WTC11 (cell line): Measurements from ENCODE around the gene DGUOK. TPM values are rescaled to one million over a fixed set of nuclear protein-coding genes. Genes with fewer than 3 reads are reported as not detected.

Source experiments
- ATAC-seq: fragments of 200-7000 bp; cut with Tn5 transposase; 2 replicates; pipeline ENCODE4 v1.10.0; 2021; ENCODE audit warnings: mild to moderate bottlenecking, moderate library complexity
- Bru-seq: library from RNA; stranded (reverse); fragments of 400-500 nt; gene quantifications from one replicate; lab custom pipeline; 2021; lab: Mats Ljungman, UMichigan
- CTCF ChIA-PET: fragments of 300-600 bp; sonication (Branson Sonifier 250); formaldehyde crosslinking; loops from one replicate; lab custom pipeline; 2021; ENCODE audit warnings: antibody characterized with exemption; lab: Charles Lee
- POLR2A ChIA-PET: fragments of 350-600 bp; sonication (Branson Sonifier 250); formaldehyde crosslinking; loops from one replicate; lab custom pipeline; 2021; ENCODE audit warnings: antibody characterized with exemption; lab: Charles Lee
- DNase-seq: peaks from one replicate; pipeline ENCODE4 v3.0.0; 2021; ENCODE audit warnings: low spot score
- H3K27ac Mint-ChIP-seq: 2 replicates; pipeline ENCODE4 v1.8.0; 2021; ENCODE audit warnings: mixed read lengths
- H3K27me3 Mint-ChIP-seq: 2 replicates; pipeline ENCODE4 v1.8.0; 2021; ENCODE audit warnings: low read depth, mild to moderate bottlenecking, moderate library complexity, mixed read lengths
- H3K36me3 Mint-ChIP-seq: 2 replicates; pipeline ENCODE4 v1.8.0; 2021; ENCODE audit warnings: mixed read lengths
- H3K4me1 Mint-ChIP-seq: 2 replicates; pipeline ENCODE4 v1.8.0; 2022; ENCODE audit warnings: mixed read lengths
- H3K4me3 Mint-ChIP-seq: 2 replicates; pipeline ENCODE4 v1.8.0; 2021; ENCODE audit warnings: mild to moderate bottlenecking, moderate library complexity, mixed read lengths
- H3K9me3 Mint-ChIP-seq: 2 replicates; pipeline ENCODE4 v1.8.0; 2021; ENCODE audit warnings: mixed read lengths
- FOXK1 ChIP-seq: sonication (generic); formaldehyde crosslinking; IDR thresholded peaks from 2 replicates; pipeline ENCODE4 v1.8.0; 2022; ENCODE audit warnings: mild to moderate bottlenecking, moderate library complexity, missing genetic modification reagents
- GRHL2 ChIP-seq: fragments of 250-450 bp; sonication (Bioruptor Pico); IDR thresholded peaks from 2 replicates; pipeline ENCODE4 v1.8.0; 2022; ENCODE audit warnings: mild to moderate bottlenecking, moderate library complexity; ENCODE audit not compliant: insufficient replicate concordance, severe bottlenecking
- JUN ChIP-seq: sonication (generic); formaldehyde crosslinking; IDR thresholded peaks from 2 replicates; pipeline ENCODE4 v1.8.0; 2023; ENCODE audit warnings: mild to moderate bottlenecking, missing genetic modification reagents
- RORB ChIP-seq: fragments of 250-450 bp; sonication (Bioruptor Pico); IDR thresholded peaks from 2 replicates; pipeline ENCODE4 v1.9.0; 2021; ENCODE audit warnings: mild to moderate bottlenecking
- TP53 ChIP-seq: sonication (generic); formaldehyde crosslinking; IDR thresholded peaks from 2 replicates; pipeline ENCODE4 v1.8.1; 2023; ENCODE audit warnings: mild to moderate bottlenecking, missing genetic modification reagents
- ZBTB21 ChIP-seq: sonication (generic); formaldehyde crosslinking; IDR thresholded peaks from 2 replicates; pipeline ENCODE4 v1.8.1; 2023; ENCODE audit warnings: mild to moderate bottlenecking, missing genetic modification reagents, borderline replicate concordance
- ZNF219 ChIP-seq: sonication (generic); formaldehyde crosslinking; IDR thresholded peaks from 2 replicates; pipeline ENCODE4 v1.8.0; 2023; ENCODE audit warnings: missing genetic modification reagents, mild to moderate bottlenecking, borderline replicate concordance
- ZNF232 ChIP-seq: sonication (generic); formaldehyde crosslinking; IDR thresholded peaks from 2 replicates; pipeline ENCODE4 v1.8.0; 2022; ENCODE audit warnings: mild to moderate bottlenecking, missing genetic modification reagents
- ZNF671 ChIP-seq: fragments of 250-450 bp; sonication (Bioruptor Pico); IDR thresholded peaks from 2 replicates; pipeline ENCODE4 v1.8.0; 2021; ENCODE audit warnings: mild to moderate bottlenecking
- long read RNA-seq, 3 experiments: library from RNA in 1 of 3; library from capped mRNA in 1 of 3; library from polyadenylated mRNA in 1 of 3; unstranded in 2 of 3; stranded (forward) in 1 of 3; transcript quantifications; one replicate each; pipeline ENCODE4 v2.0.0, GENCODE V29; 2021
- total RNA-seq: library from RNA; stranded (reverse); gene quantifications from 3 replicates; pipeline ENCODE4 v1.2.3, GENCODE V29; 2021
- TF ChIP-seq, protein P1 (sequence below): sonication (generic); formaldehyde crosslinking; IDR thresholded peaks from 2 replicates; pipeline ENCODE4 v1.8.1; 2022; ENCODE audit warnings: low read depth, missing genetic modification reagents, borderline replicate concordance
- TF ChIP-seq, protein P2 (sequence below): fragments of 250-450 bp; sonication (Bioruptor Pico); IDR thresholded peaks from 2 replicates; pipeline ENCODE4 v1.9.0; 2021; ENCODE audit warnings: mild to moderate bottlenecking, borderline replicate concordance
- TF ChIP-seq, protein P3 (sequence below): sonication (generic); formaldehyde crosslinking; conservative IDR thresholded peaks from 2 replicates; pipeline ENCODE4 v1.8.1; 2022; ENCODE audit warnings: mild to moderate bottlenecking, missing genetic modification reagents
- TF ChIP-seq, protein P4 (sequence below): fragments of 250-450 bp; sonication (Bioruptor Pico); IDR thresholded peaks from 2 replicates; pipeline ENCODE4 v1.9.0; 2021; ENCODE audit warnings: mild to moderate bottlenecking
- TF ChIP-seq, protein P5 (sequence below): sonication (generic); formaldehyde crosslinking; IDR thresholded peaks from 2 replicates; pipeline ENCODE4 v1.8.1; 2023; ENCODE audit warnings: mild to moderate bottlenecking, missing genetic modification reagents, moderate library complexity
- TF ChIP-seq, protein P6 (sequence below): sonication (generic); formaldehyde crosslinking; IDR thresholded peaks from 2 replicates; pipeline ENCODE4 v1.8.1; 2023; ENCODE audit warnings: mild to moderate bottlenecking, moderate library complexity, missing genetic modification reagents
- TF ChIP-seq, protein P7 (sequence below): sonication (generic); formaldehyde crosslinking; IDR thresholded peaks from 2 replicates; pipeline ENCODE4 v1.8.0; 2022; ENCODE audit warnings: mild to moderate bottlenecking, missing genetic modification reagents
- TF ChIP-seq, protein P8 (sequence below): fragments of 250-450 bp; sonication (Bioruptor Pico); IDR thresholded peaks from 2 replicates; pipeline ENCODE4 v1.8.0; 2021; ENCODE audit warnings: mild to moderate bottlenecking

Gene DGUOK
- total RNA-seq = 105 to 106 TPM (median 106 TPM) in 3 replicates
- percentile 90 among the genes with signal in this experiment for Bru-seq, nascent RNA
- long read RNA-seq, experiment 1, transcript DGUOK-208 (6 exons, 1,029 nt) = minor isoform, 51 of 237 reads
- long read RNA-seq, experiment 1, transcript DGUOK-201 (7 exons, 1,144 nt) = minor isoform, 35 of 237 reads
- long read RNA-seq, experiment 1, transcript DGUOK-202 (5 exons, 880 nt) = minor isoform, 21 of 237 reads
- long read RNA-seq, experiment 1, transcript DGUOK-203 (4 exons, 703 nt) = major isoform, 77 of 237 reads
- long read RNA-seq, experiment 1, partial matches to known transcripts = 4 of 237 reads
- long read RNA-seq, experiment 1, other reads (novel, unspliced or antisense) = 49 of 237 reads
- long read RNA-seq, experiment 2, transcript DGUOK-203 (4 exons, 703 nt) = major isoform, 58 of 137 reads
- long read RNA-seq, experiment 2, transcript DGUOK-201 (7 exons, 1,144 nt) = minor isoform, 7 of 137 reads
- long read RNA-seq, experiment 2, transcript DGUOK-208 (6 exons, 1,029 nt) = minor isoform, 25 of 137 reads
- long read RNA-seq, experiment 2, transcript DGUOK-202 (5 exons, 880 nt) = minor isoform, 10 of 137 reads
- long read RNA-seq, experiment 2, partial matches to known transcripts = 9 of 137 reads
- long read RNA-seq, experiment 2, other reads (novel, unspliced or antisense) = 28 of 137 reads
- long read RNA-seq, experiment 3, transcript DGUOK-208 (6 exons, 1,029 nt) = major isoform, 117 of 203 reads
- long read RNA-seq, experiment 3, transcript DGUOK-202 (5 exons, 880 nt) = minor isoform, 17 of 203 reads
- long read RNA-seq, experiment 3, transcript DGUOK-201 (7 exons, 1,144 nt) = minor isoform, 44 of 203 reads
- long read RNA-seq, experiment 3, partial matches to known transcripts = 0 of 203 reads
- long read RNA-seq, experiment 3, other reads (novel, unspliced or antisense) = 25 of 203 reads

DNA sequence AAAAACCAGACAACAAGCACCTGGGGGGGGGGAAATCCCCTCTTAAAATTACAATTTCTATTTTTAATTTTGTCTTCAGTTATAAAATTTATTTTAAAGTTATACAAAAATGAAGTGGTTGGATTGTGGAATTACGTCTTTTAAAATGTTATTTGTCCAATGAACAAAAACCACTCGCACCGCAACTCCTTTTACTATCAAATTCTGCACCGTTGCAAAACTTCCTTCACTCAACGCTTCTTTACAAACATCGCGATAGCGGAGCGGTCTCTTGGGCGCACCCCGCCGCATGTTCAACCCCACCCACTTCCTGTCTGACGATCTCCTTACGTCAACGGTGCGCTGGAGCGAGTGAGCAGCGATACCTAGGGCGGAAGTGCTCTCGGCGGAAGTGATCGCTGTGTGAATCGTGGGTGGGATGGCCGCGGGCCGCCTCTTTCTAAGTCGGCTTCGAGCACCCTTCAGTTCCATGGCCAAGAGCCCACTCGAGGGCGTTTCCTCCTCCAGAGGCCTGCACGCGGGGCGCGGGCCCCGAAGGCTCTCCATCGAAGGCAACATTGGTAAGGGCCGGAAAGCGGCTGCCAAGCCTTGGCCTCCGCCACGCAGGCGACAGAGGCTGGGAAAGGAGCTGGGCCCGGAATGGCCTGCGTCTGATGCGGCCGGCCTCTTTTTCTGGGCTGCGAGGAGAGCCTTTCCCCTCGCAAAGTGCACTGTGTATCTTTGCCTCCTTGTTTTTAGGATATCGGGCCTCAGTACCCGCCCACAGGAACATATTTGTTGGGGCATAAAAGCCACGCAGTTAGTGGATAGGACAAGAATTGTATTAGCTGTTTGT is at the start of gene DGUOK:
Gene DGUOK (plus strand): TSS at position 388 of the 835 bp plus-strand sequence. CDS start 31 bp downstream, at position 419.
- peaks cover 4% of the 10 kb centered on the region for H3K27me3 Mint-ChIP-seq
- peaks cover 26% of the 10 kb centered on the region for H3K4me1 Mint-ChIP-seq
- peak within 1 kb of the TSS; percentile 91 for H3K4me3 Mint-ChIP-seq
- H3K27ac Mint-ChIP-seq = peak within 1 kb of the TSS; percentile 94
- POLR2A ChIA-PET = no interaction called here
- H3K9me3 Mint-ChIP-seq = no peaks in the 10 kb centered on the region
- CTCF ChIA-PET = interaction anchor here (0.6 to 1.2 kb wide), 4 partner anchors 9 to 194 kb away, joined by 3 to 5 read pairs (median 4); no protein-coding TSS in a partner anchor
- H3K36me3 Mint-ChIP-seq = no peaks in the 10 kb centered on the region
- ATAC-seq (peak; percentile 97), DNase-seq (peak; percentile 93)
- TF ChIP-seq, protein P1, sequence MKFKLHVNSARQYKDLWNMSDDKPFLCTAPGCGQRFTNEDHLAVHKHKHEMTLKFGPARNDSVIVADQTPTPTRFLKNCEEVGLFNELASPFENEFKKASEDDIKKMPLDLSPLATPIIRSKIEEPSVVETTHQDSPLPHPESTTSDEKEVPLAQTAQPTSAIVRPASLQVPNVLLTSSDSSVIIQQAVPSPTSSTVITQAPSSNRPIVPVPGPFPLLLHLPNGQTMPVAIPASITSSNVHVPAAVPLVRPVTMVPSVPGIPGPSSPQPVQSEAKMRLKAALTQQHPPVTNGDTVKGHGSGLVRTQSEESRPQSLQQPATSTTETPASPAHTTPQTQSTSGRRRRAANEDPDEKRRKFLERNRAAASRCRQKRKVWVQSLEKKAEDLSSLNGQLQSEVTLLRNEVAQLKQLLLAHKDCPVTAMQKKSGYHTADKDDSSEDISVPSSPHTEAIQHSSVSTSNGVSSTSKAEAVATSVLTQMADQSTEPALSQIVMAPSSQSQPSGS (CRISPR knock-in tag) = no peak
- TF ChIP-seq TP53 (CRISPR knock-in tag) = peak; percentile 69; the same call in 1 of the 2 replicates
- TF ChIP-seq, protein P2, sequence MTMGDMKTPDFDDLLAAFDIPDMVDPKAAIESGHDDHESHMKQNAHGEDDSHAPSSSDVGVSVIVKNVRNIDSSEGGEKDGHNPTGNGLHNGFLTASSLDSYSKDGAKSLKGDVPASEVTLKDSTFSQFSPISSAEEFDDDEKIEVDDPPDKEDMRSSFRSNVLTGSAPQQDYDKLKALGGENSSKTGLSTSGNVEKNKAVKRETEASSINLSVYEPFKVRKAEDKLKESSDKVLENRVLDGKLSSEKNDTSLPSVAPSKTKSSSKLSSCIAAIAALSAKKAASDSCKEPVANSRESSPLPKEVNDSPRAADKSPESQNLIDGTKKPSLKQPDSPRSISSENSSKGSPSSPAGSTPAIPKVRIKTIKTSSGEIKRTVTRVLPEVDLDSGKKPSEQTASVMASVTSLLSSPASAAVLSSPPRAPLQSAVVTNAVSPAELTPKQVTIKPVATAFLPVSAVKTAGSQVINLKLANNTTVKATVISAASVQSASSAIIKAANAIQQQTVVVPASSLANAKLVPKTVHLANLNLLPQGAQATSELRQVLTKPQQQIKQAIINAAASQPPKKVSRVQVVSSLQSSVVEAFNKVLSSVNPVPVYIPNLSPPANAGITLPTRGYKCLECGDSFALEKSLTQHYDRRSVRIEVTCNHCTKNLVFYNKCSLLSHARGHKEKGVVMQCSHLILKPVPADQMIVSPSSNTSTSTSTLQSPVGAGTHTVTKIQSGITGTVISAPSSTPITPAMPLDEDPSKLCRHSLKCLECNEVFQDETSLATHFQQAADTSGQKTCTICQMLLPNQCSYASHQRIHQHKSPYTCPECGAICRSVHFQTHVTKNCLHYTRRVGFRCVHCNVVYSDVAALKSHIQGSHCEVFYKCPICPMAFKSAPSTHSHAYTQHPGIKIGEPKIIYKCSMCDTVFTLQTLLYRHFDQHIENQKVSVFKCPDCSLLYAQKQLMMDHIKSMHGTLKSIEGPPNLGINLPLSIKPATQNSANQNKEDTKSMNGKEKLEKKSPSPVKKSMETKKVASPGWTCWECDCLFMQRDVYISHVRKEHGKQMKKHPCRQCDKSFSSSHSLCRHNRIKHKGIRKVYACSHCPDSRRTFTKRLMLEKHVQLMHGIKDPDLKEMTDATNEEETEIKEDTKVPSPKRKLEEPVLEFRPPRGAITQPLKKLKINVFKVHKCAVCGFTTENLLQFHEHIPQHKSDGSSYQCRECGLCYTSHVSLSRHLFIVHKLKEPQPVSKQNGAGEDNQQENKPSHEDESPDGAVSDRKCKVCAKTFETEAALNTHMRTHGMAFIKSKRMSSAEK (CRISPR knock-in tag) = peak; percentile 81; the same call in 1 of the 2 replicates
- TF ChIP-seq, protein P3, sequence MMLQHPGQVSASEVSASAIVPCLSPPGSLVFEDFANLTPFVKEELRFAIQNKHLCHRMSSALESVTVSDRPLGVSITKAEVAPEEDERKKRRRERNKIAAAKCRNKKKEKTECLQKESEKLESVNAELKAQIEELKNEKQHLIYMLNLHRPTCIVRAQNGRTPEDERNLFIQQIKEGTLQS = no peak
- TF ChIP-seq ZBTB21 = peak; percentile 98
- TF ChIP-seq, protein P4, sequence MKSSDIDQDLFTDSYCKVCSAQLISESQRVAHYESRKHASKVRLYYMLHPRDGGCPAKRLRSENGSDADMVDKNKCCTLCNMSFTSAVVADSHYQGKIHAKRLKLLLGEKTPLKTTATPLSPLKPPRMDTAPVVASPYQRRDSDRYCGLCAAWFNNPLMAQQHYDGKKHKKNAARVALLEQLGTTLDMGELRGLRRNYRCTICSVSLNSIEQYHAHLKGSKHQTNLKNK (CRISPR knock-in tag) = no peak
- TF ChIP-seq JUN = peak; percentile 53; the same call in 1 of the 2 replicates
- TF ChIP-seq FOXK1 (CRISPR knock-in tag) = peak; percentile 84
- TF ChIP-seq, protein P5, sequence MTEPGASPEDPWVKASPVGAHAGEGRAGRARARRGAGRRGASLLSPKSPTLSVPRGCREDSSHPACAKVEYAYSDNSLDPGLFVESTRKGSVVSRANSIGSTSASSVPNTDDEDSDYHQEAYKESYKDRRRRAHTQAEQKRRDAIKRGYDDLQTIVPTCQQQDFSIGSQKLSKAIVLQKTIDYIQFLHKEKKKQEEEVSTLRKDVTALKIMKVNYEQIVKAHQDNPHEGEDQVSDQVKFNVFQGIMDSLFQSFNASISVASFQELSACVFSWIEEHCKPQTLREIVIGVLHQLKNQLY = no peak
- TF ChIP-seq ZNF671 (CRISPR knock-in tag) = no peak
- no peak for TF ChIP-seq ZNF219 (CRISPR knock-in tag)
- TF ChIP-seq, protein P6, sequence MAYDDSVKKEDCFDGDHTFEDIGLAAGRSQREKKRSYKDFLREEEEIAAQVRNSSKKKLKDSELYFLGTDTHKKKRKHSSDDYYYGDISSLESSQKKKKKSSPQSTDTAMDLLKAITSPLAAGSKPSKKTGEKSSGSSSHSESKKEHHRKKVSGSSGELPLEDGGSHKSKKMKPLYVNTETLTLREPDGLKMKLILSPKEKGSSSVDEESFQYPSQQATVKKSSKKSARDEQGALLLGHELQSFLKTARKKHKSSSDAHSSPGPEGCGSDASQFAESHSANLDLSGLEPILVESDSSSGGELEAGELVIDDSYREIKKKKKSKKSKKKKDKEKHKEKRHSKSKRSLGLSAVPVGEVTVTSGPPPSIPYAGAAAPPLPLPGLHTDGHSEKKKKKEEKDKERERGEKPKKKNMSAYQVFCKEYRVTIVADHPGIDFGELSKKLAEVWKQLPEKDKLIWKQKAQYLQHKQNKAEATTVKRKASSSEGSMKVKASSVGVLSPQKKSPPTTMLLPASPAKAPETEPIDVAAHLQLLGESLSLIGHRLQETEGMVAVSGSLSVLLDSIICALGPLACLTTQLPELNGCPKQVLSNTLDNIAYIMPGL (CRISPR knock-in tag) = no peak
- TF ChIP-seq GRHL2 (CRISPR knock-in tag) = no peak
- TF ChIP-seq, protein P7, sequence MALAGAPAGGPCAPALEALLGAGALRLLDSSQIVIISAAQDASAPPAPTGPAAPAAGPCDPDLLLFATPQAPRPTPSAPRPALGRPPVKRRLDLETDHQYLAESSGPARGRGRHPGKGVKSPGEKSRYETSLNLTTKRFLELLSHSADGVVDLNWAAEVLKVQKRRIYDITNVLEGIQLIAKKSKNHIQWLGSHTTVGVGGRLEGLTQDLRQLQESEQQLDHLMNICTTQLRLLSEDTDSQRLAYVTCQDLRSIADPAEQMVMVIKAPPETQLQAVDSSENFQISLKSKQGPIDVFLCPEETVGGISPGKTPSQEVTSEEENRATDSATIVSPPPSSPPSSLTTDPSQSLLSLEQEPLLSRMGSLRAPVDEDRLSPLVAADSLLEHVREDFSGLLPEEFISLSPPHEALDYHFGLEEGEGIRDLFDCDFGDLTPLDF (CRISPR knock-in tag) = no peak
- no peak for TF ChIP-seq RORB (CRISPR knock-in tag)
- peak; percentile 85; the same call in 1 of the 2 replicates for TF ChIP-seq ZNF232 (CRISPR knock-in tag)
- TF ChIP-seq, protein P8, sequence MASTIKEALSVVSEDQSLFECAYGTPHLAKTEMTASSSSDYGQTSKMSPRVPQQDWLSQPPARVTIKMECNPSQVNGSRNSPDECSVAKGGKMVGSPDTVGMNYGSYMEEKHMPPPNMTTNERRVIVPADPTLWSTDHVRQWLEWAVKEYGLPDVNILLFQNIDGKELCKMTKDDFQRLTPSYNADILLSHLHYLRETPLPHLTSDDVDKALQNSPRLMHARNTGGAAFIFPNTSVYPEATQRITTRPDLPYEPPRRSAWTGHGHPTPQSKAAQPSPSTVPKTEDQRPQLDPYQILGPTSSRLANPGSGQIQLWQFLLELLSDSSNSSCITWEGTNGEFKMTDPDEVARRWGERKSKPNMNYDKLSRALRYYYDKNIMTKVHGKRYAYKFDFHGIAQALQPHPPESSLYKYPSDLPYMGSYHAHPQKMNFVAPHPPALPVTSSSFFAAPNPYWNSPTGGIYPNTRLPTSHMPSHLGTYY (CRISPR knock-in tag) = no peak
